ENCODE measurements around the gene SLC44A3. TPM values are rescaled to one million over a fixed set of nuclear protein-coding genes. Genes with fewer than 3 reads are reported as not detected.
A peak's percentile ranks its signal among the peaks of the same experiment; 100 is the strongest.

Gene SLC44A3
- total and polyA plus RNA-seq, 2 donors: 4.7 to 6.8 TPM

GRCh38 chr1:94909486-94909885 lies 89.3 kb downstream of the SLC44A3 start:
- H3K9me3 ChIP-seq (ENCODE audit: control insufficient read depth in 2 of 2, insufficient read depth in 1 of 2, low read length in 1 of 2): no peaks in the 10 kb centered on the region
- no peak overlapping the region for H3K4me3 ChIP-seq (ENCODE audit: low read length in 2 of 2)
- H3K36me3 ChIP-seq (ENCODE audit: control insufficient read depth in 2 of 2, insufficient read depth in 2 of 2, low read length in 1 of 2): no peaks in the 10 kb centered on the region
- H3K27ac ChIP-seq (ENCODE audit: low read depth in 1 of 2, low read length in 1 of 2): no peak overlapping the region
- no peaks in the 10 kb centered on the region for H3K27me3 ChIP-seq (ENCODE audit: control insufficient read depth in 2 of 2, insufficient read depth in 1 of 2, low read length in 1 of 2)
- peaks cover 0 to 4% of the 10 kb centered on the region in 2 donors for H3K4me1 ChIP-seq (ENCODE audit: control insufficient read depth in 2 of 2, insufficient read depth in 2 of 2, low read length in 2 of 2)
- WGBS: 97% methylated on average over 6 of the region's 6 CpGs
- DNase-seq (ENCODE audit: low read depth in 6 of 9, low spot score in 9 of 9): no peak

- H3K4me3 ChIP-seq (ENCODE audit: low read length in 2 of 2): no peak overlapping the region
- H3K27ac ChIP-seq (ENCODE audit: low read depth in 1 of 2, low read length in 1 of 2): no peak overlapping the region
- H3K27me3 ChIP-seq (ENCODE audit: control insufficient read depth in 2 of 2, insufficient read depth in 1 of 2, low read length in 1 of 2): no peaks in the 10 kb centered on the region
- WGBS: 85% methylated on average over 9 of the region's 9 CpGs
- H3K4me1 ChIP-seq (ENCODE audit: control insufficient read depth in 2 of 2, insufficient read depth in 2 of 2, low read length in 2 of 2): peaks cover 0 to 4% of the 10 kb centered on the region in 2 donors
- H3K36me3 ChIP-seq (ENCODE audit: control insufficient read depth in 2 of 2, insufficient read depth in 2 of 2, low read length in 1 of 2): no peaks in the 10 kb centered on the region
- no peak for DNase-seq (ENCODE audit: low read depth in 6 of 9, low spot score in 9 of 9)
- no peaks in the 10 kb centered on the region for H3K9me3 ChIP-seq (ENCODE audit: control insufficient read depth in 2 of 2, insufficient read depth in 1 of 2, low read length in 1 of 2)
These were observed 92.4 kb downstream of the SLC44A3 start for GRCh38 chr1:94912263-94913184.

- H3K27ac ChIP-seq (ENCODE audit: low read depth in 1 of 2, low read length in 1 of 2): no peak overlapping the region
- no peak overlapping the region for H3K4me3 ChIP-seq (ENCODE audit: low read length in 2 of 2)
- WGBS: 97% methylated on average over 6 of the region's 6 CpGs
- H3K36me3 ChIP-seq (ENCODE audit: control insufficient read depth in 2 of 2, insufficient read depth in 2 of 2, low read length in 1 of 2): no peaks in the 10 kb centered on the region
- H3K4me1 ChIP-seq (ENCODE audit: control insufficient read depth in 2 of 2, insufficient read depth in 2 of 2, low read length in 2 of 2): peaks cover 0 to 4% of the 10 kb centered on the region in 2 donors
- H3K9me3 ChIP-seq (ENCODE audit: control insufficient read depth in 2 of 2, insufficient read depth in 1 of 2, low read length in 1 of 2): no peaks in the 10 kb centered on the region
- H3K27me3 ChIP-seq (ENCODE audit: control insufficient read depth in 2 of 2, insufficient read depth in 1 of 2, low read length in 1 of 2): no peaks in the 10 kb centered on the region
- no peak for DNase-seq (ENCODE audit: low read depth in 6 of 9, low spot score in 9 of 9)
These were observed 97.1 kb downstream of the SLC44A3 start for GRCh38 chr1:94917251-94917650.

GRCh38 chr1:94919241-94920030 lies 99.3 kb downstream of the SLC44A3 start:
- Histone ChIP-seq H3K4me1 (ENCODE audit: control insufficient read depth in 2 of 2, insufficient read depth in 2 of 2, low read length in 2 of 2) (no peaks in the 10 kb centered on the region), H3K36me3 (ENCODE audit: control insufficient read depth in 2 of 2, insufficient read depth in 2 of 2, low read length in 1 of 2) (no peaks in the 10 kb centered on the region), H3K9me3 (ENCODE audit: control insufficient read depth in 2 of 2, insufficient read depth in 1 of 2, low read length in 1 of 2) (no peaks in the 10 kb centered on the region), H3K27me3 (ENCODE audit: control insufficient read depth in 2 of 2, insufficient read depth in 1 of 2, low read length in 1 of 2) (peaks cover 0 to 2% of the 10 kb centered on the region in 2 donors), H3K27ac (ENCODE audit: low read depth in 1 of 2, low read length in 1 of 2) (no peak overlapping the region), H3K4me3 (ENCODE audit: low read length in 2 of 2) (no peak overlapping the region)
- WGBS: 94% methylated on average over 4 of the region's 4 CpGs
- DNase-seq (ENCODE audit: low read depth in 6 of 9, low spot score in 9 of 9): no peak

- Histone ChIP-seq H3K36me3 (ENCODE audit: control insufficient read depth in 2 of 2, insufficient read depth in 2 of 2, low read length in 1 of 2) (no peaks in the 10 kb centered on the region), H3K9me3 (ENCODE audit: control insufficient read depth in 2 of 2, insufficient read depth in 1 of 2, low read length in 1 of 2) (no peaks in the 10 kb centered on the region), H3K27me3 (ENCODE audit: control insufficient read depth in 2 of 2, insufficient read depth in 1 of 2, low read length in 1 of 2) (peaks cover 0 to 8% of the 10 kb centered on the region in 2 donors), H3K4me3 (ENCODE audit: low read length in 2 of 2) (no peak overlapping the region), H3K4me1 (ENCODE audit: control insufficient read depth in 2 of 2, insufficient read depth in 2 of 2, low read length in 2 of 2) (no peaks in the 10 kb centered on the region), H3K27ac (ENCODE audit: low read depth in 1 of 2, low read length in 1 of 2) (no peak overlapping the region)
- WGBS: 91% methylated on average over 3 of the region's 3 CpGs
- DNase-seq (ENCODE audit: low read depth in 6 of 9, low spot score in 9 of 9): no peak
These were observed 99.9 kb downstream of the SLC44A3 start for GRCh38 chr1:94920061-94920460.

- no peak for DNase-seq (ENCODE audit: low read depth in 6 of 9, low spot score in 9 of 9)
- Histone ChIP-seq H3K36me3 (ENCODE audit: control insufficient read depth in 2 of 2, insufficient read depth in 2 of 2, low read length in 1 of 2) (no peaks in the 10 kb centered on the region), H3K4me1 (ENCODE audit: control insufficient read depth in 2 of 2, insufficient read depth in 2 of 2, low read length in 2 of 2) (peaks cover 0 to 9% of the 10 kb centered on the region in 2 donors), H3K4me3 (ENCODE audit: low read length in 2 of 2) (no peak overlapping the region), H3K27me3 (ENCODE audit: control insufficient read depth in 2 of 2, insufficient read depth in 1 of 2, low read length in 1 of 2) (peaks cover 17 to 22% of the 10 kb centered on the region in 2 donors), H3K27ac (ENCODE audit: low read depth in 1 of 2, low read length in 1 of 2) (no peak overlapping the region), H3K9me3 (ENCODE audit: control insufficient read depth in 2 of 2, insufficient read depth in 1 of 2, low read length in 1 of 2) (no peaks in the 10 kb centered on the region)
- WGBS: 94% methylated on average over 1 of the region's 1 CpG
These were observed 101.8 kb downstream of the SLC44A3 start for GRCh38 chr1:94921977-94922376.

- Histone ChIP-seq H3K27me3 (ENCODE audit: control insufficient read depth in 2 of 2, insufficient read depth in 1 of 2, low read length in 1 of 2) (peaks cover 23 to 30% of the 10 kb centered on the region in 2 donors), H3K36me3 (ENCODE audit: control insufficient read depth in 2 of 2, insufficient read depth in 2 of 2, low read length in 1 of 2) (no peaks in the 10 kb centered on the region), H3K9me3 (ENCODE audit: control insufficient read depth in 2 of 2, insufficient read depth in 1 of 2, low read length in 1 of 2) (no peaks in the 10 kb centered on the region), H3K27ac (ENCODE audit: low read depth in 1 of 2, low read length in 1 of 2) (peak overlapping the region in 1 of 2 donors; percentile 34), H3K4me1 (ENCODE audit: control insufficient read depth in 2 of 2, insufficient read depth in 2 of 2, low read length in 2 of 2) (peaks cover 2 to 12% of the 10 kb centered on the region in 2 donors), H3K4me3 (ENCODE audit: low read length in 2 of 2) (no peak overlapping the region)
- 86% methylated on average over 8 of the region's 8 CpGs for WGBS
- DNase-seq (ENCODE audit: low read depth in 6 of 9, low spot score in 9 of 9): no peak
These were observed 102.7 kb downstream of the SLC44A3 start for GRCh38 chr1:94922761-94923331.

GRCh38 chr1:94925004-94925403 lies 104.8 kb downstream of the SLC44A3 start:
- peaks cover 2 to 12% of the 10 kb centered on the region in 2 donors for H3K4me1 ChIP-seq (ENCODE audit: control insufficient read depth in 2 of 2, insufficient read depth in 2 of 2, low read length in 2 of 2)
- no peak for DNase-seq (ENCODE audit: low read depth in 6 of 9, low spot score in 9 of 9)
- H3K27me3 ChIP-seq (ENCODE audit: control insufficient read depth in 2 of 2, insufficient read depth in 1 of 2, low read length in 1 of 2): peaks cover 27 to 38% of the 10 kb centered on the region in 2 donors
- H3K27ac ChIP-seq (ENCODE audit: low read depth in 1 of 2, low read length in 1 of 2): peak overlapping the region in 1 of 2 donors; percentile 80
- no peaks in the 10 kb centered on the region for H3K9me3 ChIP-seq (ENCODE audit: control insufficient read depth in 2 of 2, insufficient read depth in 1 of 2, low read length in 1 of 2)
- 43% methylated on average over 2 of the region's 2 CpGs for WGBS
- H3K36me3 ChIP-seq (ENCODE audit: control insufficient read depth in 2 of 2, insufficient read depth in 2 of 2, low read length in 1 of 2): no peaks in the 10 kb centered on the region
- H3K4me3 ChIP-seq (ENCODE audit: low read length in 2 of 2): peak overlapping the region; percentile 52 to 56

All from thymus (tissue), 11 donors.